ENCODE results near the gene NEDD8.

DNA sequence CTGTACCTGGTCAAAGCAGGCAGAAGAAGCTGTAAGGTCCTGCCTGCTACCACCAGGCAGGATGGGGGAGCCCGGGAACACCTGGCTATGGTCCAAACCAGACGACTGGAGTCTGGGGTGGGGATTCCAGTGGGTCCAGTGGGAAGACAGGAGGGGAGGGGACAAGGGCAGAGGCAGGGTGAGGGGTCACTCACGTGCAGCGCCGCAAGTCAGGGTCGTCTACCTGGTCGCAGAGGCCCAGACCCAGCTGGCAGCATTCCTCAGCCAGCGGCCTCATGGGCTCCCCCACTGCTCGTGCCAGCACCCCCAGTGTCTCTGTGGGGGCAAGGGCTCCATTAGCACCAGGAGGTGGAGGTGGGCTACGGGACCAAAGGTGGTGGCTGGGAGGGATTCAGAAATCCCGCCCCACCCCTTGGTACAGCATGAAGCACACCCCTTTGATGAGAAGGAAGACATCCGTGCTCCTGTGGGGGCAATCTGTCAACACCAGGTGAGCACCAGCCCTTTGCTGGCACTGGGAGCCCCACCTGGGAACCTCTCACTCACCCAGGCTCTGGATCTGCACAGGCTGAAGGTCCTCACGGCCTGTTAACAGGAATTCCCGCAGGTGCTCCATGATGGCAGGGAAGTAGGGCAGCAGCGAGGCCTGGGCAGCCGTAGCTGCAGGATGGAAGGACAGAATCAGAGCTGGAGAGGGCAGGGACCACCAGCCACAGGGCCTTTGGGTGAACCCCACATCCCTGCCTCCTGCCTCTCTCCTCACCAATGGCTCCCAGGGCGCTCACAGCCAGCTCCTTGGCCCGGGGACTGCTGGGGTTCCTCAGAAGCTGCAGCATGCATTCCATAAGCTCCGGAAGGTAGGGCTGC lies 47.8 kb downstream of the NEDD8 start:
- TF ChIP-seq, protein P1, sequence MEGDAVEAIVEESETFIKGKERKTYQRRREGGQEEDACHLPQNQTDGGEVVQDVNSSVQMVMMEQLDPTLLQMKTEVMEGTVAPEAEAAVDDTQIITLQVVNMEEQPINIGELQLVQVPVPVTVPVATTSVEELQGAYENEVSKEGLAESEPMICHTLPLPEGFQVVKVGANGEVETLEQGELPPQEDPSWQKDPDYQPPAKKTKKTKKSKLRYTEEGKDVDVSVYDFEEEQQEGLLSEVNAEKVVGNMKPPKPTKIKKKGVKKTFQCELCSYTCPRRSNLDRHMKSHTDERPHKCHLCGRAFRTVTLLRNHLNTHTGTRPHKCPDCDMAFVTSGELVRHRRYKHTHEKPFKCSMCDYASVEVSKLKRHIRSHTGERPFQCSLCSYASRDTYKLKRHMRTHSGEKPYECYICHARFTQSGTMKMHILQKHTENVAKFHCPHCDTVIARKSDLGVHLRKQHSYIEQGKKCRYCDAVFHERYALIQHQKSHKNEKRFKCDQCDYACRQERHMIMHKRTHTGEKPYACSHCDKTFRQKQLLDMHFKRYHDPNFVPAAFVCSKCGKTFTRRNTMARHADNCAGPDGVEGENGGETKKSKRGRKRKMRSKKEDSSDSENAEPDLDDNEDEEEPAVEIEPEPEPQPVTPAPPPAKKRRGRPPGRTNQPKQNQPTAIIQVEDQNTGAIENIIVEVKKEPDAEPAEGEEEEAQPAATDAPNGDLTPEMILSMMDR (IDR thresholded peaks at IDR 0.05; ENCODE audit: borderline replicate concordance, extremely low read depth, low read length, poor library complexity, severe bottlenecking) = no peak
- no peak for TF ChIP-seq EZH2 (IDR thresholded peaks at IDR 0.05; ENCODE audit: borderline replicate concordance, low read depth, low read length, severe bottlenecking)
